Body of pancreas (tissue), 4 donors: ENCODE data around the gene C9orf152.

Source experiments
- POLR2A ChIP-seq, 3 donors: fragments of 450-650 bp; IDR thresholded peaks; one replicate each; pipeline ENCODE4 v1.6.1; 2016; ENCODE audit warnings: antibody characterized with exemption in 3 of 3, mild to moderate bottlenecking in 2 of 3
- TF ChIP-seq, protein P1 (sequence below), 7 experiments: fragments of 450-650 bp in 4 of 7; fragments of 200-600 bp in 3 of 7; sonication (generic) in 3 of 7; IDR thresholded peaks; one replicate each; pipeline ENCODE4 v1.5.1; 2016 to 2019; ENCODE audit warnings: antibody characterized with exemption in 7 of 7

DNA sequence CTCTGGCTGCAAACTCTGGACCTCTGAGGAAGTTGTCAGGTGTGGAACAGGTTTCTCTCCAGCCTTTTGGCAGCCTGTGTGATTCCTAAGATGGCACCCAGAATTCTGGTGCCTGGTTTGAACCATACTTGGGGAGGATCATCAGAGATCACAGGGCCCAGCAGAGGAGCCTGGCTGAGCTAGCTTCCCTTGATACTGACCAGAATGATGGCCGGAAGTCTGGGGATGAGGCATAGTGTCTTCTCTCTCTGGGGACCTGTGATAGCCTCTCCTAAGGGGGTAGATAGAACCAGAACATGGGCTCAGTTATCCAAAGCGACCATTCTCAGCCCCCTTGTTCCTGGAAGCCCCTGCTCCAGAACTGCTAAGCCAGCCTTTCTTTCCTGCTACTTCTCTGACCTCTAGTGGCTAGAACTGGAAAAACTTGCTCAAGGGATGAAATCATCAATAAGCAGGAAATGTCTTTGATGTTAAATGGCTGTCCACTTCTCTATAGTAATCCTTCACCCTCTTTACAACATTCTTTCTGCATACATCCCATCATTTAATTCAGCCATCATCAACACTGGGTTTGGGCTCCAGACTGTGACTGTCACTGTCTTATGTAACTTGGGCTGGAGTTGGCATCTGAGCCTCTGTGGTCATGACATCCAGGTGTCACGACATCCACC lies 55.1 kb downstream of the C9orf152 start:
- TF ChIP-seq, protein P1, sequence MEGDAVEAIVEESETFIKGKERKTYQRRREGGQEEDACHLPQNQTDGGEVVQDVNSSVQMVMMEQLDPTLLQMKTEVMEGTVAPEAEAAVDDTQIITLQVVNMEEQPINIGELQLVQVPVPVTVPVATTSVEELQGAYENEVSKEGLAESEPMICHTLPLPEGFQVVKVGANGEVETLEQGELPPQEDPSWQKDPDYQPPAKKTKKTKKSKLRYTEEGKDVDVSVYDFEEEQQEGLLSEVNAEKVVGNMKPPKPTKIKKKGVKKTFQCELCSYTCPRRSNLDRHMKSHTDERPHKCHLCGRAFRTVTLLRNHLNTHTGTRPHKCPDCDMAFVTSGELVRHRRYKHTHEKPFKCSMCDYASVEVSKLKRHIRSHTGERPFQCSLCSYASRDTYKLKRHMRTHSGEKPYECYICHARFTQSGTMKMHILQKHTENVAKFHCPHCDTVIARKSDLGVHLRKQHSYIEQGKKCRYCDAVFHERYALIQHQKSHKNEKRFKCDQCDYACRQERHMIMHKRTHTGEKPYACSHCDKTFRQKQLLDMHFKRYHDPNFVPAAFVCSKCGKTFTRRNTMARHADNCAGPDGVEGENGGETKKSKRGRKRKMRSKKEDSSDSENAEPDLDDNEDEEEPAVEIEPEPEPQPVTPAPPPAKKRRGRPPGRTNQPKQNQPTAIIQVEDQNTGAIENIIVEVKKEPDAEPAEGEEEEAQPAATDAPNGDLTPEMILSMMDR (IDR thresholded peaks at IDR 0.05), result peak; percentile 23 to 79 (median 67)
- TF ChIP-seq POLR2A (IDR thresholded peaks at IDR 0.05), result no peak
